ENCODE data around the gene HYDIN. TPM values are rescaled to one million over a fixed set of nuclear protein-coding genes. Genes with fewer than 3 reads are reported as not detected.
A peak's percentile ranks its signal among the peaks of the same experiment; 100 is the strongest.

HYDIN gene
- total RNA-seq, result not detected

GRCh38 chr16:71230122-71230845 is at the start of gene HYDIN:
HYDIN (minus strand) TSS chr16:71230722; CDS start chr16:71186895, 43,827 bp downstream.
- DNase-seq, result peak; percentile 27
- H3K4me3 Mint-ChIP-seq, result no peak within 1 kb of the TSS
- H3K9me3 Mint-ChIP-seq, result peaks cover 38% of the 10 kb centered on the region
- no peak within 1 kb of the TSS for H3K27ac Mint-ChIP-seq
- POLR2A ChIA-PET, result no interaction called here
- H3K4me1 Mint-ChIP-seq (ENCODE audit: low read depth), result no peaks in the 10 kb centered on the region
- peaks cover 4% of the 10 kb centered on the region for H3K36me3 Mint-ChIP-seq
- CTCF ChIA-PET, result no interaction called here
- peaks cover 25% of the 10 kb centered on the region for H3K27me3 Mint-ChIP-seq
- intact Hi-C loops (cut with micrococcal nuclease), result no loop called here

DNA sequence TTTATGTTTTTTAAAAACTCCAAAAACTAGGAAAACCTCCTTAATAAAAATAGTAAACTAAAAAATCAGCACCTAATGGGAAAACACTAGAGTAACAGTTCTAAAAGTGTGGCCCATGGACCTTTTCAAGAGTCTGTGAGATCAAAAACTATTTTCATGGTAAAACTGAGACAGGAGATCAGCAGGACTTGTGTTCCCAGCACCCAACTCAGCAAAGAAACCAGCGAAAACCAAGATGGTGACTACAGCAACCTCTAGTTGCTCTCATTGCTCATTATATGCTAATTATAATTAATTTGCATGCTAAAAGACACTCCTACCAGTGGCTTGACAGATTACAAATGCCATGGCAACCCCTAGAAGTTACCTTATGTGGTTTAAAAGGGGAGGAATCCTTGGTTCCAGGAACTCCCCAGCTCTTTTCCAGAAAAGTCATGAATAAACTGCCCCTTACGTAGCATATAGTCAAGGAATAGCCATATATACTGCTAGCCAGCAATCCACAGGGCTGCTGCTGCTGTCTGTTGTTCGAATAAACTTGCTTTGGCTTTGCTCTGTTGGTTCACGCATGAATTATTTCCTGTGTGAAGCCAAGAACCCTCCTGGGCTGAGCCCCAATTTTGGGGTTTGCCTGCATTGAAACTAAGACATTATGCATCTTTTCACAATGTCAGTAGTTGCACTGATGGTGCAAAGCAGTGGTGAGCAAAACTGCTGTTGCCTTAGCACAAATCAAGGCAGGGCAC is 46.2 kb upstream of the HYDIN start:
- POLR2A ChIA-PET, result no interaction called here
- CTCF ChIA-PET, result no interaction called here
- Mint-ChIP-seq H3K4me3 (no peak overlapping the region), H3K4me1 (ENCODE audit: low read depth) (no peaks in the 10 kb centered on the region), H3K9me3 (peaks cover 12% of the 10 kb centered on the region), H3K27ac (no peak overlapping the region), H3K27me3 (no peaks in the 10 kb centered on the region), H3K36me3 (peaks cover 4% of the 10 kb centered on the region)
- DNase-seq, result no peak
- intact Hi-C loops (cut with micrococcal nuclease), result no loop called here

DNA sequence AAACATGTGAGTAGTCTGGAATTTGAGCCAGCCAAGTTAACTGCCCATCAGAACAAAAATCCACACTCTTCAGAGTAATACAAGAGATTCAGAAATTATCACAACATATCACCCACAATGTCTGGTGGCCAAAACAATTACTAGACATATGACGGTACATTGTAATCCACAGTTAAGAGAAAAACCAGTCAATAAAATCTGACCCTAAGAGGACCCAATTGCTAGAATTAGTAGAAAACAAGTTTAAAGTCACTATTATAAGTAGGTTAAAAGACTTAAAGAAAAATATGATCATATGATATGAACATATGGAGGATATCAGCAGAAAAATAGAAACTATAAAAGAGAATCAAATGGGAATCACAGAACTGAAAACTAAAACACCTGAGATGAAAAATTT is 42.9 kb upstream of the HYDIN start:
- intact Hi-C loops (cut with micrococcal nuclease), result no loop called here
- ChIA-PET POLR2A (no interaction called here), CTCF (no interaction called here)
- Mint-ChIP-seq H3K4me3 (no peak overlapping the region), H3K27me3 (no peaks in the 10 kb centered on the region), H3K4me1 (ENCODE audit: low read depth) (no peaks in the 10 kb centered on the region), H3K27ac (no peak overlapping the region), H3K9me3 (peaks cover 12% of the 10 kb centered on the region), H3K36me3 (peaks cover 4% of the 10 kb centered on the region)
- DNase-seq, result no peak

DNA sequence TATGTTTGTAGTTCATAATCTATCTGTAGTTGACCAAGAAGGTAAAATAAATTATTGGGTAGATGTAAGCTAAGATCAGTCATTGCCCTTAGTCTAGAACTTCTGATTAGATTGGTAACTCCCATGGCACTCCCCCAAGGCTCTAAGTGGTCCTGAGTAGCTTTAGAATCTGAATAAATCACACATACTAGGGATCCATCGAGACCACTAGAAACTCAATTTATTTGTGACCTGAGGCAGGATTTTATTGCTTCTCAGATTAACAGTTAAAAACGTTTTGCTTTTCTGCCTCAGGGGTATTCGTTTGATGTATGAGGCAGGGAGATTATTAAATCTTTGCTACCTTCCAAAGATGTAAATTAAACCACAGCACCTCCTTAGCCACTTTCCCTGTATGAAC is 33.8 kb upstream of the HYDIN start:
- CTCF ChIA-PET, result no interaction called here
- intact Hi-C loops (cut with micrococcal nuclease), result no loop called here
- no peak for DNase-seq
- Mint-ChIP-seq H3K27ac (no peak overlapping the region), H3K27me3 (peaks cover 19% of the 10 kb centered on the region), H3K4me3 (no peak overlapping the region), H3K4me1 (ENCODE audit: low read depth) (no peaks in the 10 kb centered on the region), H3K36me3 (no peaks in the 10 kb centered on the region), H3K9me3 (no peaks in the 10 kb centered on the region)
- POLR2A ChIA-PET, result no interaction called here

GRCh38 chr16:71263582-71263981 is 33.1 kb upstream of the HYDIN start:
- Mint-ChIP-seq H3K27me3 (peaks cover 25% of the 10 kb centered on the region), H3K27ac (no peak overlapping the region), H3K9me3 (no peaks in the 10 kb centered on the region), H3K4me3 (no peak overlapping the region), H3K4me1 (ENCODE audit: low read depth) (no peaks in the 10 kb centered on the region), H3K36me3 (no peaks in the 10 kb centered on the region)
- no peak for DNase-seq
- POLR2A ChIA-PET, result no interaction called here
- intact Hi-C loops (cut with micrococcal nuclease), result no loop called here
- CTCF ChIA-PET, result no interaction called here

GRCh38 chr16:71262391-71262790 is 31.9 kb upstream of the HYDIN start:
- no peak overlapping the region for H3K4me3 Mint-ChIP-seq
- H3K36me3 Mint-ChIP-seq, result no peaks in the 10 kb centered on the region
- intact Hi-C loops (cut with micrococcal nuclease), result no loop called here
- POLR2A ChIA-PET, result no interaction called here
- no peaks in the 10 kb centered on the region for H3K4me1 Mint-ChIP-seq (ENCODE audit: low read depth)
- H3K27ac Mint-ChIP-seq, result no peak overlapping the region
- CTCF ChIA-PET, result no interaction called here
- H3K9me3 Mint-ChIP-seq, result no peaks in the 10 kb centered on the region
- DNase-seq, result no peak
- peaks cover 26% of the 10 kb centered on the region for H3K27me3 Mint-ChIP-seq

- Mint-ChIP-seq H3K27ac (no peak overlapping the region), H3K36me3 (no peaks in the 10 kb centered on the region), H3K4me3 (no peak overlapping the region), H3K27me3 (peaks cover 28% of the 10 kb centered on the region), H3K4me1 (ENCODE audit: low read depth) (no peaks in the 10 kb centered on the region), H3K9me3 (no peaks in the 10 kb centered on the region)
- intact Hi-C loops (cut with micrococcal nuclease), result no loop called here
- DNase-seq, result no peak
- ChIA-PET POLR2A (no interaction called here), CTCF (no interaction called here)
Observed at GRCh38 chr16:71260995-71261394, 30.5 kb upstream of the HYDIN start.

- no peak overlapping the region for H3K4me3 Mint-ChIP-seq
- H3K36me3 Mint-ChIP-seq, result no peaks in the 10 kb centered on the region
- H3K4me1 Mint-ChIP-seq (ENCODE audit: low read depth), result no peaks in the 10 kb centered on the region
- H3K27ac Mint-ChIP-seq, result no peak overlapping the region
- peaks cover 31% of the 10 kb centered on the region for H3K27me3 Mint-ChIP-seq
- intact Hi-C loops (cut with micrococcal nuclease), result no loop called here
- H3K9me3 Mint-ChIP-seq, result no peaks in the 10 kb centered on the region
- DNase-seq, result no peak
- CTCF ChIA-PET, result no interaction called here
- POLR2A ChIA-PET, result no interaction called here
Observed at GRCh38 chr16:71259086-71259485, 28.6 kb upstream of the HYDIN start.

DNA sequence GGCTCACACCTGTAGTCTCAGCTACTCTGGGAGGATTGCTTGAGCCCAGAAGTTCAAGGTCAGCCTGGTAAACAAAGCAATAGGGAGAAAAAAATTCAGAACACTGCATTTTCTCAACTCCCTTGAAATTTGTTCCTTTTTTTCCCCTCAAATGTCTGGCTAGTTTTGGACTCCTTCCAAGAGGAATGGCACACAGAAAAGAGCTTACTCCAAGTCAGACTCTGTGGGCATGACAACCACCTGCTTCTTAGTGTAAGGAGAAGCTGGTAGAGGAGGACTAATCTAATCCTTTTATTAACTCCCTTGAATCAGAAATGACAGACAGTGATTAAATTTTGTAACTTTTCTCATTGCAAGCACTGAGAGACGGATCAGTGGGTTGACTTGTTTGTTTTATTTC is 27.9 kb upstream of the HYDIN start:
- Mint-ChIP-seq H3K4me3 (no peak overlapping the region), H3K4me1 (ENCODE audit: low read depth) (no peaks in the 10 kb centered on the region), H3K36me3 (no peaks in the 10 kb centered on the region), H3K9me3 (no peaks in the 10 kb centered on the region), H3K27me3 (peaks cover 31% of the 10 kb centered on the region), H3K27ac (no peak overlapping the region)
- POLR2A ChIA-PET, result no interaction called here
- DNase-seq, result no peak
- intact Hi-C loops (cut with micrococcal nuclease), result no loop called here
- CTCF ChIA-PET, result no interaction called here

GRCh38 chr16:71257768-71258167 is 27.2 kb upstream of the HYDIN start:
- ChIA-PET CTCF (no interaction called here), POLR2A (no interaction called here)
- H3K27ac Mint-ChIP-seq, result no peak overlapping the region
- no peaks in the 10 kb centered on the region for H3K4me1 Mint-ChIP-seq (ENCODE audit: low read depth)
- intact Hi-C loops (cut with micrococcal nuclease), result no loop called here
- no peak for DNase-seq
- peaks cover 31% of the 10 kb centered on the region for H3K27me3 Mint-ChIP-seq
- no peak overlapping the region for H3K4me3 Mint-ChIP-seq
- no peaks in the 10 kb centered on the region for H3K36me3 Mint-ChIP-seq
- H3K9me3 Mint-ChIP-seq, result no peaks in the 10 kb centered on the region

- Mint-ChIP-seq H3K36me3 (no peaks in the 10 kb centered on the region), H3K4me1 (ENCODE audit: low read depth) (no peaks in the 10 kb centered on the region), H3K27ac (no peak overlapping the region), H3K4me3 (no peak overlapping the region), H3K27me3 (peaks cover 22% of the 10 kb centered on the region), H3K9me3 (no peaks in the 10 kb centered on the region)
- CTCF ChIA-PET, result interaction anchor here (1.7 kb wide), 1 partner anchor 56 kb away, joined by 7 read pairs; no protein-coding TSS in a partner anchor
- intact Hi-C loops (cut with micrococcal nuclease), result no loop called here
- no peak for DNase-seq
- POLR2A ChIA-PET, result no interaction called here
Observed at GRCh38 chr16:71255721-71256120, 25.2 kb upstream of the HYDIN start.

GRCh38 chr16:71254832-71255525 is 24.5 kb upstream of the HYDIN start:
- intact Hi-C loops (cut with micrococcal nuclease), result no loop called here
- no peak overlapping the region for H3K27ac Mint-ChIP-seq
- no peaks in the 10 kb centered on the region for H3K36me3 Mint-ChIP-seq
- H3K4me1 Mint-ChIP-seq (ENCODE audit: low read depth), result no peaks in the 10 kb centered on the region
- peaks cover 18% of the 10 kb centered on the region for H3K27me3 Mint-ChIP-seq
- H3K9me3 Mint-ChIP-seq, result no peaks in the 10 kb centered on the region
- no peak for DNase-seq
- POLR2A ChIA-PET, result no interaction called here
- CTCF ChIA-PET, result interaction anchor here (1.7 kb wide), 1 partner anchor 57 kb away, joined by 7 read pairs; no protein-coding TSS in a partner anchor
- no peak overlapping the region for H3K4me3 Mint-ChIP-seq

Data from activated CD4-positive, alpha-beta memory T cell treated with anti-CD3 and anti-CD28 coated beads for 36 hours (primary cell).